HepG2 (cell line): Measurements from ENCODE around the gene SLCO1B3.

ENCODE experiments used
- ELF1 ChIP-seq: sonication (generic); formaldehyde crosslinking; IDR thresholded peaks from 2 replicates; pipeline ENCODE4 v1.4.0; 2020; ENCODE audit warnings: missing genetic modification reagents
- FOXC1 ChIP-seq: sonication (generic); formaldehyde crosslinking; IDR thresholded peaks from 2 replicates; pipeline ENCODE4 v1.8.0; 2022; ENCODE audit warnings: mild to moderate bottlenecking, missing genetic modification reagents, borderline replicate concordance
- PCBP1 ChIP-seq: fragments of 200-400 bp; formaldehyde crosslinking; IDR thresholded peaks from 2 replicates; pipeline ENCODE4 v1.6.1; 2017; ENCODE audit warnings: mild to moderate bottlenecking, low read depth, low read length, borderline replicate concordance
- POLR2A ChIP-seq, 2 experiments: IDR thresholded peaks; 2 replicates each; pipeline ENCODE4 v1.6.1; 2011; ENCODE audit warnings: low read depth in 2 of 2, low read length in 2 of 2, mild to moderate bottlenecking in 1 of 2, moderate library complexity in 1 of 2; ENCODE audit not compliant: insufficient read depth in 1 of 2
- RFX3 ChIP-seq: IDR thresholded peaks from 2 replicates; pipeline ENCODE4 v1.6.1; 2016; ENCODE audit warnings: missing biosample characterization, missing genetic modification reagents
- SMC3 ChIP-seq: IDR thresholded peaks from 2 replicates; pipeline ENCODE4 v1.6.1; 2011; ENCODE audit warnings: low read length, improper control_type of control experiment
- YEATS2 ChIP-seq: sonication (generic); formaldehyde crosslinking; IDR thresholded peaks from 2 replicates; pipeline ENCODE4 v1.4.0; 2020; ENCODE audit warnings: missing genetic modification reagents, borderline replicate concordance
- ZBTB21 ChIP-seq: sonication (generic); formaldehyde crosslinking; IDR thresholded peaks from 2 replicates; pipeline ENCODE4 v1.4.0; 2020; ENCODE audit warnings: missing genetic modification reagents
- ZNF276 ChIP-seq: sonication (generic); formaldehyde crosslinking; IDR thresholded peaks from 2 replicates; pipeline ENCODE4 v1.4.0; 2020; ENCODE audit warnings: mild to moderate bottlenecking, low read depth, missing genetic modification reagents
- ZXDC ChIP-seq: sonication (generic); formaldehyde crosslinking; IDR thresholded peaks from 2 replicates; pipeline ENCODE4 v1.5.0; 2020; ENCODE audit warnings: mild to moderate bottlenecking, missing genetic modification reagents

GRCh38 chr12:20815574-20815973 lies 5.1 kb downstream of the SLCO1B3 start:
- TF ChIP-seq FOXC1 (CRISPR knock-in tag) (no peak), ZBTB21 (no peak), PCBP1 (no peak), ZXDC (CRISPR knock-in tag) (no peak), YEATS2 (CRISPR knock-in tag) (no peak), ZNF276 (CRISPR knock-in tag) (no peak), POLR2A (IDR thresholded peaks at IDR 0.05; ENCODE audit: insufficient read depth in 1 of 2, low read depth in 2 of 2, low read length in 2 of 2) (no peak), SMC3 (no peak), RFX3 (no peak), ELF1 (CRISPR knock-in tag) (no peak)
